Hepatocyte (in vitro differentiated cells): ENCODE results near the gene ZNF333. TPM values are rescaled to one million over a fixed set of nuclear protein-coding genes. Genes with fewer than 3 reads are reported as not detected.
"Not testable (repeated sequence)": the region's sequence is repeated elsewhere in the genome, so short reads cannot be mapped to it uniquely, and the experiment has no call there.

Experiments used
- DNase-seq: peaks from one replicate; pipeline ENCODE4 v3.0.0-alpha.2; 2016; ENCODE audit warnings: low spot score
- H2AFZ ChIP-seq: fragments of 200-600 bp; sonication (generic); 2 replicates; pipeline ENCODE4 v1.6.0; 2016; ENCODE audit warnings: antibody characterized with exemption, mild to moderate bottlenecking
- H3K27ac ChIP-seq: fragments of 200-600 bp; sonication (generic); 2 replicates; pipeline ENCODE4 v1.5.1; 2016; ENCODE audit warnings: mild to moderate bottlenecking
- H3K27me3 ChIP-seq: fragments of 200-600 bp; sonication (generic); 2 replicates; pipeline ENCODE4 v1.6.1; 2016
- H3K36me3 ChIP-seq: fragments of 200-600 bp; sonication (generic); replicated peaks from 2 replicates; pipeline ENCODE4 v1.5.1; 2016; ENCODE audit warnings: low read depth; ENCODE audit not compliant: insufficient read depth
- H3K4me1 ChIP-seq: fragments of 200-600 bp; sonication (generic); 2 replicates; pipeline ENCODE4 v1.5.1; 2016; ENCODE audit warnings: mild to moderate bottlenecking, moderate library complexity; ENCODE audit not compliant: insufficient read depth
- H3K4me2 ChIP-seq: fragments of 200-600 bp; sonication (generic); 2 replicates; pipeline ENCODE4 v1.6.0; 2016
- H3K4me3 ChIP-seq: fragments of 200-600 bp; sonication (generic); 2 replicates; pipeline ENCODE4 v1.5.1; 2016; ENCODE audit warnings: mild to moderate bottlenecking
- H3K79me2 ChIP-seq: fragments of 200-600 bp; sonication (generic); 2 replicates; pipeline ENCODE4 v1.6.0; 2017; ENCODE audit warnings: mild to moderate bottlenecking
- H3K9me2 ChIP-seq: fragments of 200-600 bp; sonication (generic); replicated peaks from 2 replicates; pipeline ENCODE4 v1.6.0; 2017; ENCODE audit warnings: mild to moderate bottlenecking; ENCODE audit not compliant: insufficient read depth
- H3K9me3 ChIP-seq: fragments of 200-600 bp; sonication (generic); 2 replicates; pipeline ENCODE4 v1.5.1; 2016; ENCODE audit warnings: low read depth, mild to moderate bottlenecking
- H4K20me1 ChIP-seq: fragments of 200-600 bp; sonication (generic); 2 replicates; pipeline ENCODE4 v1.6.0; 2016; ENCODE audit warnings: mild to moderate bottlenecking; ENCODE audit not compliant: insufficient read depth, poor library complexity, severe bottlenecking
- EZH2 ChIP-seq: fragments of 200-600 bp; sonication (generic); IDR thresholded peaks from 2 replicates; pipeline ENCODE4 v1.6.1; 2016; ENCODE audit warnings: antibody characterized with exemption, mild to moderate bottlenecking, borderline replicate concordance
- EZH2phosphoT487 ChIP-seq: fragments of 200-600 bp; sonication (generic); IDR thresholded peaks from one replicate; pipeline ENCODE4 v1.6.1; 2018; ENCODE audit warnings: antibody characterized with exemption, mild to moderate bottlenecking, low read depth, moderate library complexity; ENCODE audit not compliant: unreplicated experiment, severe bottlenecking
- WGBS: methylation state at CpG from one replicate; pipeline ENCODE4 v1.1.6; 2016; ENCODE audit warnings: low lambda C conversion rate; ENCODE audit errors: missing lambda C conversion rate; 5-methylcytosine and 5-hydroxymethylcytosine counted together
- polyA plus RNA-seq: library from polyadenylated mRNA; unstranded; fragments of >200 nt; fragmentation: Nextera tagmentation; extraction: Ambion mirVana; gene quantifications from 2 replicates; pipeline ENCODE4 v1.2.1, GENCODE V29; 2016
- total RNA-seq: library from RNA; depleted of rRNA; stranded (reverse); fragments of >200 nt; gene quantifications from 2 replicates; pipeline ENCODE4 v1.2.3, GENCODE V29; 2014
- TF ChIP-seq, protein P1 (sequence below): fragments of 200-600 bp; sonication (generic); IDR thresholded peaks from 2 replicates; pipeline ENCODE4 v1.5.1; 2016; ENCODE audit warnings: antibody characterized with exemption, mild to moderate bottlenecking; ENCODE audit not compliant: poor library complexity

Gene ZNF333
- total and polyA plus RNA-seq, 2 experiments from 2014 or later = 7.1 to 21.9 TPM

DNA sequence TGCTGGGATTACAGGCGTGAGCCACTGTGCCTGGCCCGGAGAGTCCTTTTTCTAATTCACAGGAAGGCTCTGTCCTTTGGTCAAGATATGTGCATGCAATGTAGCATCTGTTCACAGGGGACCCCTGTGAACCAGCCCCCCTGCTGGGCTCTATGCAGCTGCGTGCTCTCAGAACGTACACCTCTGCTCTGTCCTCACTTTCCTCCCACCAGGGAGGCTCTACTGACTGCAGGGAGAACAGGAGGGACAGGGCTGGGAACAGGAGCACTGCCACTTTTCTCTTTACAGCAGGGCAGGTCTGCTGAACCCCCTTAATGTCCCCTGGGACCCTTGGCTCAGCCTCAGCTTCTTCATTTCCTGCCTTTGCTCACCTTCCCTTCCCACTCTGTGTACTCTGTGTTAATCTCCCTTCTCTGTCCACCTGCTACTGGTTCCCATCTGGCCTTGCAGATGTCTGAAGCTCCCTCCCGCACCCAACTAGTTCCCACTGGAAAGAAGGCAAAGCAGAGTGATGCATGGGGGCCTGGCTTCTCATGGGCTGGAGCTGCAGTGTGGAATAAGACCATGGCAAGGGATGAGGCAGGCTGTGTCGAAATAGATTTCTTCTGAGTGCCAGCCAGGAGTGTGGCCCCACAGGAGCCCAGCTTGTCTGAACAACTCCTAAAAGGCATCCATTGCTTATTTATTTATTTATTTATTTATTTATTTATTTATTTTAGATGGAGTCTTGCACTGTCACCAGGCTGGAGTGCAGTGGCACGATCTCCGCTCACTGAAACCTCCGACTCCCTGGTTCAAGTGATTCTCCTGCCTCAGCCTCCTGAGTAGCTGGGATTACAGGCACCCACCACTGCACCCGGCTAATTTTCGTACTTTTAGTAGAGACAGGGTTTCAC is 81.3 kb downstream of the ZNF333 start:
- Histone ChIP-seq H3K36me3 (no peaks in the 10 kb centered on the region), H2AFZ (no peak overlapping the region), H3K4me2 (no peak overlapping the region), H3K9me2 (no peaks in the 10 kb centered on the region), H3K4me3 (no peak overlapping the region), H4K20me1 (no peaks in the 10 kb centered on the region), H3K27ac (no peak overlapping the region), H3K79me2 (no peaks in the 10 kb centered on the region), H3K4me1 (no peaks in the 10 kb centered on the region), H3K9me3 (no peaks in the 10 kb centered on the region), H3K27me3 (no peaks in the 10 kb centered on the region)
- no peak for DNase-seq
- WGBS = 83% methylated on average over 11 of the region's 11 CpGs
- no peak for TF ChIP-seq EZH2phosphoT487
- TF ChIP-seq, protein P1, sequence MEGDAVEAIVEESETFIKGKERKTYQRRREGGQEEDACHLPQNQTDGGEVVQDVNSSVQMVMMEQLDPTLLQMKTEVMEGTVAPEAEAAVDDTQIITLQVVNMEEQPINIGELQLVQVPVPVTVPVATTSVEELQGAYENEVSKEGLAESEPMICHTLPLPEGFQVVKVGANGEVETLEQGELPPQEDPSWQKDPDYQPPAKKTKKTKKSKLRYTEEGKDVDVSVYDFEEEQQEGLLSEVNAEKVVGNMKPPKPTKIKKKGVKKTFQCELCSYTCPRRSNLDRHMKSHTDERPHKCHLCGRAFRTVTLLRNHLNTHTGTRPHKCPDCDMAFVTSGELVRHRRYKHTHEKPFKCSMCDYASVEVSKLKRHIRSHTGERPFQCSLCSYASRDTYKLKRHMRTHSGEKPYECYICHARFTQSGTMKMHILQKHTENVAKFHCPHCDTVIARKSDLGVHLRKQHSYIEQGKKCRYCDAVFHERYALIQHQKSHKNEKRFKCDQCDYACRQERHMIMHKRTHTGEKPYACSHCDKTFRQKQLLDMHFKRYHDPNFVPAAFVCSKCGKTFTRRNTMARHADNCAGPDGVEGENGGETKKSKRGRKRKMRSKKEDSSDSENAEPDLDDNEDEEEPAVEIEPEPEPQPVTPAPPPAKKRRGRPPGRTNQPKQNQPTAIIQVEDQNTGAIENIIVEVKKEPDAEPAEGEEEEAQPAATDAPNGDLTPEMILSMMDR = no peak
- TF ChIP-seq EZH2 = no peak

DNA sequence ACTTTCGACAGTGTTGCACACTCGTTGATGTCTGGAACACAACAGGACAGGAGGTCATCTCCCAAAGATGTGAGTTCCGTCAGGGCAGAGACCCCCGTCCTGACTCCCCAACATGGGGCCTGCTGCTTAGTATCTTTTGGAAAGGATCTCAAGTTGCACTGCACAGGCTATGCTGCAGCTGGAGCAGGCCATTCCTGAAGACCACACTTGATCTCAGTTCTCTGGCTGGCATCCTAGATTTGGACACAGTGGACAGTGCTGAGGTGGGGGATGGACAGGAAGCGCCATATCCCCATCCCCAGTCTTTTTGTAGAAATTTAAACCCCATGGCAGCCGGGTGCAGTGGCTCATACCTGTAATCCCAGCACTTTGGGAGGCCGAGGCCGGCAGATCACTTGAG is 82.6 kb downstream of the ZNF333 start:
- H3K4me3 ChIP-seq = no peak overlapping the region
- H2AFZ ChIP-seq = no peak overlapping the region
- H3K9me2 ChIP-seq = no peaks in the 10 kb centered on the region
- no peak overlapping the region for H3K4me2 ChIP-seq
- TF ChIP-seq EZH2 (no peak), EZH2phosphoT487 (no peak)
- TF ChIP-seq, protein P1 = no peak
- WGBS = 87% methylated on average over 8 of the region's 8 CpGs
- no peaks in the 10 kb centered on the region for H3K27me3 ChIP-seq
- DNase-seq = no peak
- H3K27ac ChIP-seq = no peak overlapping the region
- H4K20me1 ChIP-seq = no peaks in the 10 kb centered on the region
- H3K36me3 ChIP-seq = no peaks in the 10 kb centered on the region
- no peaks in the 10 kb centered on the region for H3K9me3 ChIP-seq
- no peaks in the 10 kb centered on the region for H3K79me2 ChIP-seq
- no peaks in the 10 kb centered on the region for H3K4me1 ChIP-seq

DNA sequence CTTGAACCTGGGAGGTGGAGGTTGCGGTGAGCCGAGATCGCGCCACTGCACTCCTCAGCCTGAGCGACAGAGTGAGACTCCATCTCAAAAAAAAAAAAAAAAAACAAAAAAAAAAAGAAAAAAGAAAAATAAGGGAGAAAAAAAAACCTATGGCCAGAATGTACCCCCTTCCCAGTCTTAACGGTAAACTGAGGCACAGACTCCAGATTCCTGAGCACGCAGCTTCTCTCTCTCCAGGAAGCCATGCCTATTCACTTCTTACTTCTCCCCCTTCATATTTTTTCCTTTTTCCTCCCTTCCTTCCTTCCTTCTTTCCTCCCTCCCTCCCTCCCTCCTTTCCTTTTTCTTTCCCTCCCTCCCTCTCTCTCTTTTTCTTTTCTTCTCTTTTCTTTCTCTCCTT is 83.1 kb downstream of the ZNF333 start:
- Histone ChIP-seq H3K4me3 (no peak overlapping the region), H3K4me2 (no peak overlapping the region), H3K27ac (no peak overlapping the region), H3K27me3 (no peaks in the 10 kb centered on the region), H2AFZ (no peak overlapping the region), H3K36me3 (no peaks in the 10 kb centered on the region), H3K9me3 (no peaks in the 10 kb centered on the region), H3K79me2 (no peaks in the 10 kb centered on the region), H4K20me1 (no peaks in the 10 kb centered on the region), H3K4me1 (no peaks in the 10 kb centered on the region), H3K9me2 (no peaks in the 10 kb centered on the region)
- 97% methylated on average over 7 of the region's 7 CpGs for WGBS
- TF ChIP-seq EZH2phosphoT487 (no peak), EZH2 (no peak)
- TF ChIP-seq, protein P1 = no peak
- no peak for DNase-seq

DNA sequence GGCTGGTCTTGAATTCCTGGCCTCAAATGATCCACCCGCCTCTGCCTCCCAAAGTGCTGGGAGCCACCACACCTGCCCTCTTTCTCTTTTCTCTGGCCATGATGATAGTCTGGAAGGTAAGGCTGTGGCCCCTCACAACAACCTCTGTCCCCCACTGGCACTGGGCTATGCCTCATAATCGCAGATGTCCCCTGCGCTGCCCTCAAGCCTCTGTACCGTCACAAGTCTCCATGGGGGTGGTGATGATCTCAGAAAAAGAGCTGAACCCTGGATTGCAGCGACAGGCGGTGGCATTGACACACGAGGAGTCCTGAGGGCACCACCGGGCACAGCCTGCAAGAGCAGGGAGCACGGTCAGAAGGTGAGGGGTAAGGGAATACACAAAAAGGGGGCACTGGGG is 83.9 kb downstream of the ZNF333 start:
- 84% methylated on average over 7 of the region's 9 CpGs for WGBS
- not testable (repeated sequence) for H2AFZ ChIP-seq, H3K27me3 ChIP-seq, H3K9me2 ChIP-seq, H3K27ac ChIP-seq, H3K4me3 ChIP-seq, H3K79me2 ChIP-seq, H4K20me1 ChIP-seq, DNase-seq, H3K9me3 ChIP-seq, H3K4me1 ChIP-seq, H3K36me3 ChIP-seq, H3K4me2 ChIP-seq
